ENCODE measurements around the gene C17orf107.

DNA sequence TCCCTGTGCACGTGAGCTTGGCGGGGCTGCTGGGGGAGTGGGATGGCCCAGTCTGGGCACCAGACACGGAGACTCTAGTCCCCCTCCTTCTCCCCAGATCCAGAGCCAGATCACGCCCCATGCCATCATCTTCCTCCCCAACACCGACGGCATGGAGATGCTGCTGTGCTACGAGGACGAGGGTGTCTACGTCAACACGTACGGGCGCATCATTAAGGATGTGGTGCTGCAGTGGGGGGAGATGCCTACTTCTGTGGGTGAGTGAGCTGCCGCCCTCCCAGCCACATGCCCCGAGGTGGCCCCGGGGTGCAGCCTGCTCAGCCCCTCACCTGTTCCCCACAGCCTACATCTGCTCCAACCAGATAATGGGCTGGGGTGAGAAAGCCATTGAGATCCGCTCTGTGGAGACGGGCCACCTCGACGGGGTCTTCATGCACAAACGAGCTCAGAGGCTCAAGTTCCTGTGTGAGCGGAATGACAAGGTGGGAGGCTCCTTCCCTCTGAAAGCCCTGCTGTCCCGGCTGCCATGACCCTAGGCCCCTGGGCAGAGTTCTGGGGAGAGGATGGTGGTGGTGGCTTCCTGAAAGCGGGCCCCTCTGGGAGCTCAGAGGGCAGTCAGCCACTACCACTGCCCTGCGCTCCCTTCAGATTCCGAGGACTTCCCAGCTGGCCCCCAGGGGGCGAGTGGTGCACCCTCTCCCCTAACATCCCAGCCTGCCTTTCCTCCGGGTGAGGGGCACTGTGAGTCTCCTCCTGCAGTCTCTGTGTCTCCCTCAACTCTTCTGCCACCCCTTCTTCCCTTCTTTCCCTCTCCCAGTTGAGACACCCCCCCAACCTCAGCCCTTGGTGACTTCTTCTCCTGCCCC lies 2.8 kb upstream of the C17orf107 start:
- TF ChIP-seq, protein P1, sequence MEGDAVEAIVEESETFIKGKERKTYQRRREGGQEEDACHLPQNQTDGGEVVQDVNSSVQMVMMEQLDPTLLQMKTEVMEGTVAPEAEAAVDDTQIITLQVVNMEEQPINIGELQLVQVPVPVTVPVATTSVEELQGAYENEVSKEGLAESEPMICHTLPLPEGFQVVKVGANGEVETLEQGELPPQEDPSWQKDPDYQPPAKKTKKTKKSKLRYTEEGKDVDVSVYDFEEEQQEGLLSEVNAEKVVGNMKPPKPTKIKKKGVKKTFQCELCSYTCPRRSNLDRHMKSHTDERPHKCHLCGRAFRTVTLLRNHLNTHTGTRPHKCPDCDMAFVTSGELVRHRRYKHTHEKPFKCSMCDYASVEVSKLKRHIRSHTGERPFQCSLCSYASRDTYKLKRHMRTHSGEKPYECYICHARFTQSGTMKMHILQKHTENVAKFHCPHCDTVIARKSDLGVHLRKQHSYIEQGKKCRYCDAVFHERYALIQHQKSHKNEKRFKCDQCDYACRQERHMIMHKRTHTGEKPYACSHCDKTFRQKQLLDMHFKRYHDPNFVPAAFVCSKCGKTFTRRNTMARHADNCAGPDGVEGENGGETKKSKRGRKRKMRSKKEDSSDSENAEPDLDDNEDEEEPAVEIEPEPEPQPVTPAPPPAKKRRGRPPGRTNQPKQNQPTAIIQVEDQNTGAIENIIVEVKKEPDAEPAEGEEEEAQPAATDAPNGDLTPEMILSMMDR (IDR thresholded peaks at IDR 0.05; ENCODE audit: low read length) = no peak
- TF ChIP-seq EZH2 (IDR thresholded peaks at IDR 0.05; ENCODE audit: borderline replicate concordance, low read length) = no peak
